Lower leg skin (tissue), 3 donors: ENCODE measurements around the gene NNT.

Experiments
- POLR2A ChIP-seq, 2 donors: fragments of 450-650 bp; IDR thresholded peaks; one replicate each; pipeline ENCODE4 v1.6.1; 2016 to 2017; ENCODE audit warnings: antibody characterized with exemption in 2 of 2, mild to moderate bottlenecking in 1 of 2, moderate library complexity in 1 of 2
- TF ChIP-seq, protein P1 (sequence below), 3 donors: fragments of 450-650 bp; IDR thresholded peaks; one replicate each; pipeline ENCODE4 v1.5.1; 2016; ENCODE audit warnings: antibody characterized with exemption in 3 of 3, mild to moderate bottlenecking in 3 of 3, moderate library complexity in 2 of 3

DNA sequence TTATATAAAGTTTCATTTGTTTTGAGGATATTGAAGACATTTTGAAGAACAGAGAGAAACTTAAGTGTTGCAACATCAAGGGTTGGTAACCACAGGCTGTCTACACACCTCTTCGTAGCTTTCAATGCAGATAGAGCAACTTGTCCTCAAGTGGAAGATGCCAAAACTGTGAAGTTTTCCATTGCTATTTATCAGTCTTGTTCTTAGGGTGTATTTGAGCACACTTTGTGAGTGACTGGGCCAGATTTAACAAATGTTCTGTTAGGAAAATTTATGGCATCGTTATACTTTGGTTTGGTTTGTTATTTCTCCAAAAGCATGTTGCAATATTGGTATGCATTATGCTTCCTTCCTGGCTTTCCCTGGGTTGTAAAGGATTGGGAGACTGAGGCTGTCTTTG, 31.6 kb downstream of the NNT start:
- TF ChIP-seq, protein P1, sequence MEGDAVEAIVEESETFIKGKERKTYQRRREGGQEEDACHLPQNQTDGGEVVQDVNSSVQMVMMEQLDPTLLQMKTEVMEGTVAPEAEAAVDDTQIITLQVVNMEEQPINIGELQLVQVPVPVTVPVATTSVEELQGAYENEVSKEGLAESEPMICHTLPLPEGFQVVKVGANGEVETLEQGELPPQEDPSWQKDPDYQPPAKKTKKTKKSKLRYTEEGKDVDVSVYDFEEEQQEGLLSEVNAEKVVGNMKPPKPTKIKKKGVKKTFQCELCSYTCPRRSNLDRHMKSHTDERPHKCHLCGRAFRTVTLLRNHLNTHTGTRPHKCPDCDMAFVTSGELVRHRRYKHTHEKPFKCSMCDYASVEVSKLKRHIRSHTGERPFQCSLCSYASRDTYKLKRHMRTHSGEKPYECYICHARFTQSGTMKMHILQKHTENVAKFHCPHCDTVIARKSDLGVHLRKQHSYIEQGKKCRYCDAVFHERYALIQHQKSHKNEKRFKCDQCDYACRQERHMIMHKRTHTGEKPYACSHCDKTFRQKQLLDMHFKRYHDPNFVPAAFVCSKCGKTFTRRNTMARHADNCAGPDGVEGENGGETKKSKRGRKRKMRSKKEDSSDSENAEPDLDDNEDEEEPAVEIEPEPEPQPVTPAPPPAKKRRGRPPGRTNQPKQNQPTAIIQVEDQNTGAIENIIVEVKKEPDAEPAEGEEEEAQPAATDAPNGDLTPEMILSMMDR (IDR thresholded peaks at IDR 0.05), result no peak
- no peak for TF ChIP-seq POLR2A (IDR thresholded peaks at IDR 0.05)
